ENCODE data around the gene OXNAD1. TPM values are rescaled to one million over a fixed set of nuclear protein-coding genes. Genes with fewer than 3 reads are reported as not detected.

OXNAD1 gene
- total RNA-seq, 1 donor from 2014 or later = 13.2 TPM

GRCh38 chr3:16325850-16326249, 60.8 kb downstream of the OXNAD1 start:
- peaks cover 17% of the 10 kb centered on the region for H3K36me3 Mint-ChIP-seq
- no peak for DNase-seq (ENCODE audit: low spot score in 2 of 2, unreplicated experiment in 2 of 2)

GRCh38 chr3:16326724-16327349, 61.8 kb downstream of the OXNAD1 start:
- Mint-ChIP-seq H3K4me1 (no peaks in the 10 kb centered on the region), H3K36me3 (peaks cover 26% of the 10 kb centered on the region), H3K4me3 (no peak overlapping the region), H3K9me3 (peaks cover 18% of the 10 kb centered on the region), H3K27ac (no peak overlapping the region), H3K27me3 (ENCODE audit: low read depth) (no peaks in the 10 kb centered on the region)
- TF ChIP-seq CTCF (IDR thresholded peaks at IDR 0.05; ENCODE audit: unreplicated experiment) = no peak
- DNase-seq (ENCODE audit: low spot score in 2 of 2, unreplicated experiment in 2 of 2) = no peak

More at GRCh38 chr3:16325850-16326249, 60.8 kb downstream of the OXNAD1 start:
- Mint-ChIP-seq H3K9me3 (peaks cover 9% of the 10 kb centered on the region), H3K4me1 (no peaks in the 10 kb centered on the region), H3K27ac (no peak overlapping the region), H3K4me3 (no peak overlapping the region), H3K27me3 (ENCODE audit: low read depth) (no peaks in the 10 kb centered on the region)
- TF ChIP-seq CTCF (IDR thresholded peaks at IDR 0.05; ENCODE audit: unreplicated experiment) = no peak

- no peaks in the 10 kb centered on the region for H3K27me3 Mint-ChIP-seq (ENCODE audit: low read depth)
- no peak for TF ChIP-seq CTCF (IDR thresholded peaks at IDR 0.05; ENCODE audit: unreplicated experiment)
- DNase-seq (ENCODE audit: low spot score in 2 of 2, unreplicated experiment in 2 of 2) = no peak
- peaks cover 38% of the 10 kb centered on the region for H3K36me3 Mint-ChIP-seq
- H3K4me1 Mint-ChIP-seq = no peaks in the 10 kb centered on the region
- H3K4me3 Mint-ChIP-seq = no peak overlapping the region
- H3K27ac Mint-ChIP-seq = no peak overlapping the region
- H3K9me3 Mint-ChIP-seq = peaks cover 29% of the 10 kb centered on the region
Measured at GRCh38 chr3:16328124-16328523, 63.1 kb downstream of the OXNAD1 start.

GRCh38 chr3:16329036-16329825, 64.2 kb downstream of the OXNAD1 start:
- no peak for TF ChIP-seq CTCF (IDR thresholded peaks at IDR 0.05; ENCODE audit: unreplicated experiment)
- Mint-ChIP-seq H3K4me3 (no peak overlapping the region), H3K36me3 (peaks cover 42% of the 10 kb centered on the region), H3K4me1 (no peaks in the 10 kb centered on the region), H3K27ac (no peak overlapping the region), H3K27me3 (ENCODE audit: low read depth) (no peaks in the 10 kb centered on the region), H3K9me3 (peaks cover 31% of the 10 kb centered on the region)
- DNase-seq (ENCODE audit: low spot score in 2 of 2, unreplicated experiment in 2 of 2) = no peak

GRCh38 chr3:16329826-16330129, 64.8 kb downstream of the OXNAD1 start:
- no peak for DNase-seq (ENCODE audit: low spot score in 2 of 2, unreplicated experiment in 2 of 2)
- peaks cover 47% of the 10 kb centered on the region for H3K36me3 Mint-ChIP-seq
- no peak for TF ChIP-seq CTCF (IDR thresholded peaks at IDR 0.05; ENCODE audit: unreplicated experiment)
- H3K9me3 Mint-ChIP-seq = peaks cover 37% of the 10 kb centered on the region
- no peak overlapping the region for H3K27ac Mint-ChIP-seq
- no peaks in the 10 kb centered on the region for H3K4me1 Mint-ChIP-seq
- H3K27me3 Mint-ChIP-seq (ENCODE audit: low read depth) = no peaks in the 10 kb centered on the region
- H3K4me3 Mint-ChIP-seq = no peak overlapping the region
